HTERT RPE-1 (cell line): ENCODE results near the gene BRWD1.
"Not testable (repeated sequence)": the region's sequence is repeated elsewhere in the genome, so short reads cannot be mapped to it uniquely, and the experiment has no call there.

Source experiments
- in situ Hi-C: fragments of 300-500 bp; cut with MboI; formaldehyde crosslinking; loops from 4 replicates; pipeline ENCODE4 v1.14.3; 2020; ENCODE audit warnings: low sequenced_read_pairs

The BRWD1 gene

GRCh38 chr21:39137248-39138178 lies 175.9 kb downstream of the BRWD1 start:
- in situ Hi-C loops, result no loop called here

- in situ Hi-C loops, result no loop called here
These were observed 176.7 kb downstream of the BRWD1 start for GRCh38 chr21:39136711-39137110.

- in situ Hi-C loops, result not testable (repeated sequence)
These were observed 177.3 kb downstream of the BRWD1 start for GRCh38 chr21:39136138-39136537.

GRCh38 chr21:39134288-39134810 lies 179.1 kb downstream of the BRWD1 start:
- in situ Hi-C loops, result no loop called here
